HS-5 (cell line): ENCODE data around the gene SH3RF3.

ENCODE experiments used
- DNase-seq: peaks from one replicate; pipeline ENCODE4 v3.0.0-alpha.2; 2012; ENCODE audit warnings: low read depth

Gene SH3RF3

DNA sequence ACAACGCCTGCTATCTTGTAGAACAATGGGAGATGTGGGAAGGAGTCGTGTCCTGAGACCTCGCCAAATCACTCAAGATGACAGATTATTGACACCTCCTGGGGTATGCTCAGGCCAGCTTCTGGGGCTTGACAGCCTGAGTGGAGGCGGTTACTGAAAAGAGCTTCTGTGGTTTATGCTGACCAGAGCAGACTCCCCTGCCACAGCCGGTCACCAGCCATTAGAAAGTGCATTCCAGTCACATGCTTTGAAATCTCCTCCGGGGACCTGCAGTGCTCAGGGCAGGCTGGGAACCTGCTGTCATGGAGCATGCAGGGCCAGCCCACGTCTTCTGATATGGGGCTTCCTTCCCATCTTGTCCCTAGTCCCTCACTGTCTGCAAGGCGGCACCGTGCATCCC, 268.9 kb downstream of the SH3RF3 start:
- no peak for DNase-seq

DNA sequence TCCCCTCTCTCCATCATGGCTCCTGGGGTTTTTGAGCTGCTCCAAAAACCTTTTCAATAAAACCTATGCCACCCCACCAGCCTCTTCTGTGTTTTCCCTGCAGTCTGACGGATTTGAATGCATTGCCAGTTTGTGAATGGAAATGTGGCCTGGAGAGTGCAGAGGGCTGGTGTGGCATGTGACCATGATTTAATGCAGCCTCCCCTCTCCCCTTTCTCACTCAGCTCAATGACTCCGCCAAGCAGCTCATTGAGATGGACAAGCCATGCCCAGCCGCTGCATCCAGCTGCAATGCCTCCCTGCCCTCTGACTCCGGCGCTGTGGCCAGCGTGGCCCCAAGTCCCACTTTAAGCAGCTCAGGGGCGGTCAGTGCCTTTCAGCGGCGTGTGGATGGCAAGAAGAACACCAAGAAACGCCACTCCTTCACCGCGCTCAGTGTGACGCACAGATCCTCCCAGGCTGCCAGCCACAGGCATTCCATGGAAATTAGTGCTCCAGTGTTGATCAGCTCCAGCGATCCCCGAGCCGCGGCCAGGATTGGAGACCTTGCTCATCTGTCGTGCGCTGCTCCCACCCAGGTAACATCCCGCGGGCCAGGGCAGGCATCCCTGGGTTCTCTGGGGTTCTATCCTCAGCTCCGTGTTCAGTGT, 269.5 kb downstream of the SH3RF3 start:
- DNase-seq = no peak

DNA sequence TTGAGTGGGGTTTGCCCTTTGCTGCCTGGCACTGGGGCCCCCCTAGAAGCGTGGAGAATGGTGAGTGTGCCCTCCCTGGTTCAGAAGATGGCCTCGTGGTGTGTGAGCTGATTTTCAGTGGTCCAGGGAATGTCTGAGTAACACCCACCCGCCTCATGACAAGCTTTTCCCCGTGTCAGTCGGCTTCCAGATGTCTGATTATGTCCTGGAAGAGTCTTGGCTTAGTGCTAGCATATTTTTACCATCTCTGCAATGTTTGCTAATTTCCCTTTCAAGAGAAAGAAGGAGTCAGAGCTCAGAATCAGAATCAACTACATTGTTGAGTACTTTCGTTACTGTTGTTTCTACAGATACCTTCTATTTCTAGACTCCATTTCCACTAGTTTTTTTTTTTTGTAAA, 270.1 kb downstream of the SH3RF3 start:
- no peak for DNase-seq

DNA sequence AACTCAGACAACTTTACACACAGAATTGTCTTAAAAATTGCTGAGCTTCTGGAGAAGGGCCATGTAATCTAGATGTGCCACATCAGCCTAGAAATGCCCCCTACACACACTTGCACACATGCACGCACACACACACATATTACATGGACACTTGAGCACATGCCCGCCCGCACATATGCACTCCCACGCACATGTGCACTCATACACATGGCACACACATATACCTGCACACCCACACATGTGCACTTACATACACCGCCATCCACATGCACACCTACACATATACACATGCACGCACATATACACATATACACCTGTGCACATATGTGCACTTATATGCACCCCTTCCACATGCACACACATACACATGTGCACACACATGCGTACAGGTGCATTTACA, 271.1 kb downstream of the SH3RF3 start:
- DNase-seq = no peak

DNA sequence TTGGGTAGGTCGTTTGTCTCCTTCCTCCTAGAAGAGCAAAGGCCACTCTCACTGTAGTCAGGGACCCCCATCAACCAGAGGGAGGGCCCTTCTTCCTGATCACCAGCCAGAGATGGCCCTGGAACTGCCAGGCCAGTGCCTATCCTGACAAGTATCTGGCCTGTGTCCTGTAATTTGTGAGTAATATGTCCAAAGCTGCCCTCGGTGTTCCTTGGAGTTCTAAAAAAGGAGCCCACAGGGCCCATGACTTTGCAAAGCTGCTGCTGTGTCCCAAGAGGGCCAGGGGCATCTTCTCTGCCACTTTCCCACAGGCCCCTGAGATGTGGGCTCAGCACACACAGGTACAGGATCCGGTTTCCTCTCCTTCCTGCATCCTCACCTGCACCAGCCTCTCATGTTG, 272.4 kb downstream of the SH3RF3 start:
- no peak for DNase-seq

DNA sequence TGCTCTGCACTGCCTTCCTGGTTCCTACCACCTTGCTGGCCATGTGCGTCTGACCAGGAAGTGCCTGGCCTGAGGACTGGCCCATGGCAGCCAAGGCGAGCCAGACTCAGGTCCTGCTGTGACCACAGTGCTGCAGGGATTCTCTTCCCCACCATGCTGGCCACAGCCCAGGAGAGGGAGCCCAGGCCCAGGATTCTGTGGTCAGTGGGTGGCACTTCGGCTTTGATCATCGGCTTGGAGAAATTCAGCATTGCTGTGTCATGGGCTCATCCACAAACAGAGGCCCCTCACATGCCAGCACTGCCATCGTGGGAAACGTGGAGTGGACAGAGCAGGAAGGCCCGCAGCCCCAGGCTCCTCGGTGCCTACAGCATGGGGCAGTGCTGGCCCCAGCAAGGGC, 273.2 kb downstream of the SH3RF3 start:
- DNase-seq = no peak

DNA sequence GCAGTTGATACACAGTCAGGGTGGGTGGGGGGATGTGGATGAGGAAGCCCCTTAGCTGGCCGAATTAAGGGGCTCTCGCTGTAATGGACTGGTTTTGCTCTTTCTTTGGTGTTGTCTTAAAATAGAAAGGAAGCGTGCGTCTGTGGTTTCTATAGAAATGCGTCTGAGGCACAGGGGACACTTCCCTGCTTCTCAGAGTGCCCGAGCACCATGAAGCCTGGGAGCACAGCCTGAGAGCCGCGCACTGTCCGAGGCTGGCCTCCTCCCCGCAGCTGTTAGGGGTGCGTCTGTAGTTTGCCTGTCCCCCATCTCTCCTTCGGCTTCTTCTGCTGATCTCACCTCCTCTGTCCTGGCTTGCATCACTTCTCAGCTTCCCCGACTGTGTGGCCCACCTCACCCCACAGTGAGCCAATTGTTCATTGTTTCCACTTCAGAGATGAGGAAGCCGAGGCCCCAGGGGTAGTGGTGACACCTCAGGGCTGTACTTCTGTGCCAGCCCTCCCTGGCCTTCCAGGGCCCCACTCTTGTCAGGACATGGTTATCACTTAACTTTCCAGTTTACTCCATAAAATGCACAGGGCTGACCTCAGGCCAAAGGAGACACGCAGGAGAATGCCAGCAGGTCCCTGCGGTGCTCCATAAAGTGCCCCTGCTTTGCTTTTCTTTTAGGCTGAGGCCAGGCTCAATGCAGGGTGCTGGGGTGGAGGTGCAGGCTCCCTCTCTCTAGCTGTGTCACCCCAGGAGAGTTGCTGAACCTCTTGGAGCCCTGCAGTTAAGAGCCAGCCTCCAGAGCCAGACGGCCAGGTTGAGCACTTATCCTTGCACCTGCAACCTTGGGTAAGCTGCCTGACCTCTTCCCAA, 274.2 kb downstream of the SH3RF3 start:
- no peak for DNase-seq

DNA sequence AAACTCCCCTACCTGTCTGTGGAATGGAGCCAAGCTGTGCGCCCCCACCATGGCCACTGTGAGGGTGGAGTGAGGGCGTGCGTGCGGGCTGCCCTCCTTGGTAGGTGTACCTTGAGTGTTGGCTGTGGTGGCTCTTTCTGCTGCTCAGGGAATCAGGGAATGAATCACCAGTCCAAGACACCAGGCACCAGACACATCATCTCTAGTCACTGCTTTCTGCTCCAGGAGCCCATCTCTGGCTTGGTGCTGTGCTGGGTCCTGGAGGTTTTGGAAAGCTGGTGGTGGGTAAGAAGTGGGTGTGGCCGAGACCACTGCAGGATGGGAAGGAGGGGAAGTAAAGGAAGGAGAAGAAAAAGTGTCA, 274.8 kb downstream of the SH3RF3 start:
- no peak for DNase-seq

DNA sequence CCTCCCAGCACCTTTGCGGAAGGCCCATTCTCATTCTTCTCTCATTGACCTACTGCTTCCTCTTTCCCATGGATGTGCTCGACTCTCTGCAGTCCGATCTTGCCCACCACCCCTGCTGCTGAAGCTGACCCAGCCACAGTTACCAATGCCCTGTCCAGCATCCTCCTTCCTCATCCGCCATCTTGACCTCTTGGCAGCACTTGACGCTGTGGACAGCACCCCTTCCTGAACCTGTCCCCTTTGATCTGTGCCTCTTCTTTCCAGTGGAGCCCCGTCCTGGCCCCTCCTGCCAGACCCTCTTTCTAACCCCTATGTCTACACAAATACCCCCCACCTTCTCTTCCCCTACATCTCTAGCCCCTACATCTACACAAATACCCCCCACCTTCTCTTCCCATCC, 275.7 kb downstream of the SH3RF3 start:
- no peak for DNase-seq

DNA sequence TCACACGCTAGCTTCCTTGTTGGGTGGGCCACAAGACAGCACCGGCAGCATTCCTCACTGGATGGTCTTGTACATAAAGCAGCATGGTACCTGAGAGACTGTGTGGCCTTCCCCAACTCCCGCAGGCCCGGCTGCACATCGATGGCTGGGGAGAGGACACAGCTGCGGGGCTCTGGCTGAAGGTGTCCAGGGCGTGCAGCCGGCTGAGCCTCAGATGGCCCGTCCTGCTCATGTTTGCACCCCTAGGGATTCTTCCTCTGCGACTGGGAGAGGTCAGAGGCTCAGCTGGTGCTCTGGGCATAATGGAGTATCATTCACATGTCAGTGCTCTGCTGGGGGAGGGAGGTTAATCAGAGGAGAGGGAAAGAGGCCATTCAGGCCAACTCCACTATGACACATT, 276.9 kb downstream of the SH3RF3 start:
- DNase-seq = no peak

DNA sequence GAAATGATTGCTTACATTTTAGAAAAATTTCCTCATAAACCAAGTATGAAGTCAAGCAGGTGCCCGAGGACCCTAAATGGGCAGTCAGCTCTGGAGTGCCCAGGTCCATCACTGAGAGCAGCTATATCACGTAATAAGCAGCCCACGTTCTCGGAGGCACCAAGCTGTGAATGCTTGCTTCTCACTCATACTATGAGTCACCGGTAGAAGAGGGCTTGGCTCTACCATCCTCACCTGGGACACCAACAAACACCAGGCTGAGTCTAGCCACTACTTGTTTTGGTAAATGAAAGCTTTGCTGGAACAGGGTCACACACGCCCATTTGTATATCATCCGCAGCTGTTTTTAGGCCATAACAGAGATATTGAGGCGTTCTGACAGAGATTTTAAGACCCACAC, 277.3 kb downstream of the SH3RF3 start:
- no peak for DNase-seq

DNA sequence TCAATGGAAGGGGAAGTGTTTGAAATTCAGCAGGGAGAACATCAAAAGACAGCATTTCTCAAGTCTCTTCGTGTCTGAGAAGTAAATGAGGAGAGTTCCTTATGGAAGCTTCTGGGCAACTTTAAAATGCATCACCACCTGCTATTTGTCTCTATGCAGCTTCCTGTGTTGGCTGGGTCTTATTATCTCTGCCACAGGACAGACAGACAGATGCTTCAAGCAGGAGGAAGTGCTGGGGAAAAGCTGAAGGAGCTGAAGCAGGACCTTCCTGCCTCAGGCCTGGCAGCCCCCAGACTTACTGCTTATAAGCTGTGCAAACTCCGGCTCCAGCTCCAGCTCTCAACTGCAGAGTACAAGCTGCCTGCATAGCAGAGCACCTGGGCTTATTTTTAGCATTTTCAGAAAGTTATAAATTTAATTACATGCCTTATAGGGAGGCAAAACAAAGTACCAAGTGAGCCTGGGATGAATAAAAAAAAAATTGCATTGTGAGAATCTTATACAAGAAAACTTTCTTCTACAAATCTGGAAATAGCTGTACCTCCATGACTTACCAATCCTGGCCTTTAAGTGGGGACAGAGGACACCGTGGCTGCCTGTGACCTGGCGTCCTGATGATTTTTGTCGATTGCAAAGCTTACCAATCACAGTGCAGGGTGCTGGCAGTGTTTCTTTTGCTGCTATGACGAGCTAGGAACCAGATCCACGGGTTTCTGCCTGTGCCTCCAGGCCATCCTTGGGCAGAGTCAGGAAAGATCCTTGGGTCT, 278.5 kb downstream of the SH3RF3 start:
- DNase-seq = no peak

DNA sequence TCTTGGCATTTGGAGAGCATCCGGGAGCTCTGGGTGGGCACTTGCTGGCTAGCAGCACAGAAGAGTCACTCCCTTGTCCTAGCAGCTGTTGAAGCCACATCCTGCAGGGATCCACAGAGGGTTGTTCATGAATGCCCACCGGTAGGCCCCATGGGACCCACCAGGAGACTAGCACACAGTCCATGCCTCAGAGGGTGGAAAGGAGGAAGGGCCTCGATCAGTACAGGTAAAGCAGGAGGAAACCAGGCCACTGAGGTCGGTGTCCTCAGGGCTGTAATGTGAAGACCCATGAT, 279.0 kb downstream of the SH3RF3 start:
- DNase-seq = no peak

DNA sequence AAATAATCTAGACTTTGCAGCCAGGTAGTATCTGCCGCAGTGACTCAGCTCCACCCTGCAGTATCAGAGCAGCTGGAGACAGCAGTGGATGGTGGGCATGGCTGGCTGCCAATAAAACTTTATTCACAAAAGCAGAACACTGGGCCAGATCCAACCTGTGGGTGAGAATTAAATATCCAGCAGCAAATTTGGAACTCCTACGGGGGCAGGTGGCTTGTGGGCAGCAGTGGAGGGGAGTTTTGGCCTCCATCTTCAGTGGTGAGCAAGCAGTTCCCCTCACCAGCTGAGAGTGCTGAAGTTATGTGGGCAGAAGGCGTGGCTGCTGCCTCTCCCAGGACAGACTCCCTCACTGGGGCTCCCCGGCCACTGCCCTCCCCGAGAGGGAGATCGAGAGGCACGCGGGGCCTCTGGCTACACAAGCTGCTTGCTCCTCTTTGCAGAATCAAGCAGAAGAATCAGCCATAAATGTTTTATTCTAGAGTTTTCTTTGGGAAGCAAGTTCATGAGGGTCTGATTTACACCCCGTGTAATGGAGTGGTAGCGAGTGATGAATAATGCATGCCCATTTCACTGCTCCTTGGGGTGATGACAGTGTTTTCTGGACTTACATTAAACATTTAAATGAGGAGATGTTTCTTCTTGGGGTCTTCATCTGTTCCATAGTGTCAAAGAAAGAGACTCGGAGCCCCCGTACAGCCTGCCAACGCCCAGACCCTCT, 280.5 kb downstream of the SH3RF3 start:
- no peak for DNase-seq

DNA sequence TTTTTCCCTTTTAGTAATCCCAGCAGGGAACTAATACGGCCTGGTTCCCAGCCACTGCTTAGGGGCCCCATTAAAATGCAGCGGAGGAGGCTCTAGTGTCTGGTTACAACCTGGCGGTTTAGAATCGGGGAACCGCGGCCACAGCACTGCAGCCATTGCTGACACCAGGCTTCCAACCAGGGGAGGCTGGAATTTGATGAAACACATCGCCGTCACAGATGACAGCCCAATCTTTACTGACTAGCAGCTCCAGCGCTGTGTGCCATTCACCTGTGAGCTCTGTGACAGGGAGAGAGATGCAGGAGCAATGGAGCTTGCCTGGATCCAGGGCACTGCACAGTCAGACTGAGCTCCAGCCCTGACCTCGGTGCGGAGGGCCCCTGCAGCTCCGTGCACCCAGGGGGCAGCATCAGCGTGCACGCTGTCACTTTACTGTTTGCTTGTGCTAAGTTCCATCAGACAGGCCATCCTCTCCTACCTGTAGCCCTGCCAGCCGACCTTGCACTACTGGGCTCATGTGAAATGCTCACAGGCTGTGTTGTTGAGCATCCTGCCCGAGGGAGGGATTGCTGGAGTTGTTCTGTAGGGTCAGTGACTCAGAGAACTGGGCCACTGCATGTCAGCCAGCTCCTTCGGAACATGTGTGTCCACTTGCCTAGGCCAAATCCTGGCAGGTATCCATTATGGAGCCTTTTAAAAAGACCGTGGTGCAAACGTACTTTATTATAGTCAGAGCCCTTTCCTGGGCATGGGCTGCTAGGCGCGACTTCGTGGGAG, 281.2 kb downstream of the SH3RF3 start:
- no peak for DNase-seq

DNA sequence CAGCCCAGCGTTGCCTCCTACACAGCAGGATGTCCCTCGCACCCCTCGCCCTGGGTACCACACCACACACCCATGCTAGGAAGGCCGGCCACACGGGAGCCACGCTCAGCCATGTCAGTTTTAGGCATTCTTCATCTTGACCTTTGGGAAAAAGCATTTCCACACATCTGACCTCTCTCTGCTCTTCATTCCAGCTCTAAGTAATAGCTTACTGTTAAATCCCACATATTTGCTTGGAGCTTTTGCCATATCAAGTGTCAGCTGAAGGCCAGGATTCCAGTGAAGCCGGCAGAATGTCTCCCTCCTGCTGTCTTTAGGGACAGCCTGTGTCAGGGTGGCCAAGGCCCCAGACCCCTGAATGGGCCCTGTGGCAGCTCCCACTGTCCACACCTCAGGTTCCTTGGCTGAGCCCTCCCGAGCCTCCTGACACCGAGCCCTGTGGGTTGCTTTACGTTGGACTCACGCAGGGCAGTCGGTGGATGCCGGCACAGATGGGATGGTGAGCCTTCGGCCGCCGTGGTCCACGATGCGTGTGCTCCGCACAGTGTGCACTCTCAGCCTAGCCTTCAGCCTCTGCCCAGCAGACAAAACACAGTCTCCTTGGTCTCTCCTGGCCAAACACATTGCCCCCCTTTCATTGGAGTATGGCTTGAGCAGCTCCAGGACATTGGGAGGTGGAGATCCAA, 282.8 kb downstream of the SH3RF3 start:
- DNase-seq = no peak

DNA sequence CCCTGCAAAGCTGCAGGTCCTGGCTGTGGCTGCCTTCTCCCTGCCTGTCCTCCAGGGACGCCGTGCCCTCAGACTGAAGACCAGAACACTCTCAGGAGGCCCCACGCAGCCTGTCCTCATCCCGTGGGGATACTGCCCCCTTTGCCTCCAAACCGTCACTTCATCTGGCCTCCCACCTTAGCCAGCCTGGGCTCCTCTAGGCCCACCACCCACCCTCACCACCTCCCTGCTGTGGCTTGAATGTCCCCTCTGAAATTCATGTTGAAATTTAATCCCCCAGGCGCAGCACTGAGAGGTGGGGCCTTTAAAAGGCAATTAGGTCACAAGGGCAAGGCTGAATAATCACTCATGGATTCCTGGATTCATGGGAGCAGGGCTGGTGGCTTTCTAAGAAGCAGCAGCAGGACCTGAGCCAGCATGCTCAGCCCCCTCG, 286.6 kb downstream of the SH3RF3 start:
- no peak for DNase-seq

DNA sequence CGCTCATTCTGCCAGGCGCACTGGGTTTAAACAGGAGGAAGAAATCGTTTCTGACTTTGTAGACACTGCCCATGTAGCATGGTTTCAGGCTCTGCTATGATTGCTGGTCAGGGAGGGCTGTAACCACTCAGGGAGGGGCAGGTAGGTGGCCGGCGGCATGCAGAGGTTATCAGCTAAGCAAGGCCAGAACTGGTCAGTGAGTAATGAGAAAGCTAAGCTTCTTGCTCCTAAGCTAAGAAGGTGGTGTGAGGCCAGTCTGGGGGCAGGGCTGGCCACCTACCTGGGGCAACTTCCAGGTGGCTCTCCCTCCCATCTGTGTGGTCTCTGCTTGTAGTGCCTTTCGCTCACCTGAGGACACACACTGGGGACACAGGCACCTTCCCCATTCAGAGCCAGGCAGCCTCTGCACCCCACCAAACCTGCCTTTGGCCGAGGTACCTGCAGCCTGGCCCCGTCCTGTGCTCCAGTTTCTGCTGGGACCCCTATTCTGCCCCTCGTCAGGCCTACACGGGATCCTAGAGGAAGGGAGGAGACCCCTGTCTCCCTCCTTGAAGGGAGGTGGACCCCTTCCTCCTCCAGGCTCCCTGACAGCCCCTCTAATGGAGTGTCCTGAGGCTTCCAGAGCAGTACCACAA, 288.8 kb downstream of the SH3RF3 start:
- DNase-seq = no peak

DNA sequence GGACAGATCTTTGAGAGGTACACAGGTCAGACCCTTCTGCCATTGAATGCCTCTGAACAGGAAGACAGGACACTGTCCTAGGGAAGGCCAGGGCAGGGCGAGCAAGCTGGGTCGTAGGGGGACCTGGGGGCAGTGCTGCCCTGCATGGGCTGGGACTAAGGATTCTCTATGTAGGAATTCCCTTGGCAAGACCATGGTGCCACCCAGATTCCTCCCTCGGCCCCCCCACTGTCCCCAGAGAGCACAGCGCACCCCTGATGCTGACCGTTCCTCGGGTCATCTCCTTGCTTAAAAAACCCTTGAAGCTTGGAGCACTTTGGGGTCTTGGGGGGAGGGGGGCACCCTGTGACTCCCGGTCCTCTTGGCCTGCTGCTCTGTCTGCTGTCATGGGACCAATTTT, 289.7 kb downstream of the SH3RF3 start:
- DNase-seq = no peak

DNA sequence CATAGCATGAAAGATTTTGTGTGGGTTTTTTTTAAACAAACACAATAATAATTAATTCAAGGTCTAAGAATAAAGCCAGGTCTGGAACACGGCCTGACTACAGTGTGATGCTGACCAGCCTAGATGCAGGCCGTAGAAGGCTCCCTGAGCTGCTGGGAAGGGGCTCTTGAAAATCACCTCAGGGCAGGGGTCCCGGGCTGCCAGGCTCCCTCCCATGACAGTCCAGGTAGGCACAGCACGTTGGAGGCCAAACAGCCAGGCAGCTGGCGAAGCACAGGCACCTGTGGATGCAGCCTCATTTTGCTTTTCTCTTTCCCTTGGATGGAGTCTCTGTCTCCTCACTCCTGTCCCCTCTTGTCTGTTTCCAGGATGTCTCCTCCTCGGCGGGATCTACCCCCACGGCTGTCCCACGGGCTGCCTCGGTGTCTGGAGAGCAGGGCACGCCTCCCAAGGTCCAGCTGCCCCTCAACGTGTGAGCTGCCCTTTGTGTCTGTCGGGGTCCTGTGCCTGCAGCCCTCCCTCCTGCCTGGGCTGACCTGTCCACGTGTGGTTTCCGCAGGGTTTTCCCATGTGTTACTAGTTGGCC, 290.3 kb downstream of the SH3RF3 start:
- no peak for DNase-seq
